ENCODE data around the gene SAT2.

DNA sequence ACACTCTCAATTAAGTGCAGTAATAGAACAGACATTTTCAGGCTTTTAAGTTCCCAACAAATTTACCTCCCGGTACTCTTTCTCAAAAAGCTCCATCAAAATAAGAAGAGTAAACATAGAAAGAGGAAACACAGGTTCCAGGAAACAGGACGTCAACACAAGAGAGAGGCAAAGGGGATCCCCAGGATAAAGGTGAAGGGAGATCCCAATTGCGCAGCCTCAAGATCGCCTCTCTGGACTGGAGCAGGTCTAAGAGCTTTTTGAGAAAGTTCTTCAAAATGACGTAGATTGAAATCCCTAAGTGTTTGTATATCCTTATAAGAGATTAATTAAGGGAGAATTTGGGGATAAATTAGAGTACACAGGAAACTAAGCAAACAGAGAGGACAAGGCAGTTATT, 9.0 kb downstream of the SAT2 start:
- TF ChIP-seq, protein P1, sequence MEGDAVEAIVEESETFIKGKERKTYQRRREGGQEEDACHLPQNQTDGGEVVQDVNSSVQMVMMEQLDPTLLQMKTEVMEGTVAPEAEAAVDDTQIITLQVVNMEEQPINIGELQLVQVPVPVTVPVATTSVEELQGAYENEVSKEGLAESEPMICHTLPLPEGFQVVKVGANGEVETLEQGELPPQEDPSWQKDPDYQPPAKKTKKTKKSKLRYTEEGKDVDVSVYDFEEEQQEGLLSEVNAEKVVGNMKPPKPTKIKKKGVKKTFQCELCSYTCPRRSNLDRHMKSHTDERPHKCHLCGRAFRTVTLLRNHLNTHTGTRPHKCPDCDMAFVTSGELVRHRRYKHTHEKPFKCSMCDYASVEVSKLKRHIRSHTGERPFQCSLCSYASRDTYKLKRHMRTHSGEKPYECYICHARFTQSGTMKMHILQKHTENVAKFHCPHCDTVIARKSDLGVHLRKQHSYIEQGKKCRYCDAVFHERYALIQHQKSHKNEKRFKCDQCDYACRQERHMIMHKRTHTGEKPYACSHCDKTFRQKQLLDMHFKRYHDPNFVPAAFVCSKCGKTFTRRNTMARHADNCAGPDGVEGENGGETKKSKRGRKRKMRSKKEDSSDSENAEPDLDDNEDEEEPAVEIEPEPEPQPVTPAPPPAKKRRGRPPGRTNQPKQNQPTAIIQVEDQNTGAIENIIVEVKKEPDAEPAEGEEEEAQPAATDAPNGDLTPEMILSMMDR (IDR thresholded peaks at IDR 0.05 in 4 of 5, conservative IDR thresholded peaks at IDR 0.05 in 1 of 5) = no peak
- no peak for TF ChIP-seq POLR2A (IDR thresholded peaks at IDR 0.05)

Data from gastrocnemius medialis (tissue), 4 donors.